CMK (cell line): ENCODE data around the gene NIPAL1.

Source experiments
- DNase-seq: peaks from one replicate; pipeline ENCODE4 v3.0.0-alpha.2; 2010; ENCODE audit warnings: low read depth

Gene NIPAL1

GRCh38 chr4:48065587-48066052, 49.0 kb downstream of the NIPAL1 start:
- DNase-seq = no peak

- DNase-seq = no peak
Measured at GRCh38 chr4:48067536-48067935, 51.0 kb downstream of the NIPAL1 start.

GRCh38 chr4:48068182-48068581, 51.6 kb downstream of the NIPAL1 start:
- DNase-seq = no peak

- no peak for DNase-seq
Measured at GRCh38 chr4:48069026-48069425, 52.5 kb downstream of the NIPAL1 start.

GRCh38 chr4:48071191-48071590, 54.6 kb downstream of the NIPAL1 start:
- no peak for DNase-seq

- no peak for DNase-seq
Measured at GRCh38 chr4:48073567-48074103, 57.1 kb downstream of the NIPAL1 start.

GRCh38 chr4:48074657-48075056, 58.1 kb downstream of the NIPAL1 start:
- no peak for DNase-seq

- DNase-seq = no peak
Measured at GRCh38 chr4:48078425-48078824, 61.9 kb downstream of the NIPAL1 start.

GRCh38 chr4:48078862-48079655, 62.5 kb downstream of the NIPAL1 start:
- DNase-seq = no peak

- no peak for DNase-seq
Measured at GRCh38 chr4:48079972-48080391, 63.4 kb downstream of the NIPAL1 start.

- no peak for DNase-seq
Measured at GRCh38 chr4:48081196-48081595, 64.6 kb downstream of the NIPAL1 start.

GRCh38 chr4:48082956-48083355, 66.4 kb downstream of the NIPAL1 start:
- no peak for DNase-seq

- no peak for DNase-seq
Measured at GRCh38 chr4:48085821-48086589, 69.4 kb downstream of the NIPAL1 start.
